DND-41 (cell line): ENCODE data around the gene MAD2L1BP.

Experiments used
- ATAC-seq: fragments of 200-7000 bp; cut with Tn5 transposase; 3 replicates; pipeline ENCODE4 v1.9.1; 2021; ENCODE audit warnings: low read depth; ENCODE audit not compliant: insufficient read depth
- DNase-seq: peaks from one replicate; pipeline ENCODE4 v3.0.0-alpha.2; 2020
- H2AFZ ChIP-seq: 2 replicates; pipeline ENCODE4 v1.6.0; 2012; ENCODE audit warnings: low read depth, low read length
- H3K27ac ChIP-seq: 2 replicates; pipeline ENCODE4 v1.5.1; 2012; ENCODE audit warnings: low read length, inconsistent platforms
- H3K27me3 ChIP-seq: fragments of 200-600 bp; sonication (generic); 2 replicates; pipeline ENCODE4 v1.6.0; 2012; ENCODE audit warnings: low read length, mild to moderate bottlenecking, inconsistent platforms; ENCODE audit not compliant: insufficient read depth, poor library complexity
- H3K36me3 ChIP-seq: 2 replicates; pipeline ENCODE4 v1.5.1; 2012; ENCODE audit warnings: low read length, inconsistent platforms; ENCODE audit not compliant: insufficient read depth
- H3K4me1 ChIP-seq: 2 replicates; pipeline ENCODE4 v1.5.1; 2012; ENCODE audit warnings: mild to moderate bottlenecking, low read length; ENCODE audit not compliant: insufficient read depth
- H3K4me2 ChIP-seq: 2 replicates; pipeline ENCODE4 v1.6.0; 2012; ENCODE audit warnings: mild to moderate bottlenecking, moderate library complexity, low read length, inconsistent platforms; ENCODE audit not compliant: insufficient read depth
- H3K4me3 ChIP-seq, 2 experiments: fragments of 200-600 bp in 1 of 2; shearing (Covaris generic) in 1 of 2; 2 replicates each; pipeline ENCODE4 v1.5.1; 2012 to 2016; ENCODE audit warnings: inconsistent platforms in 2 of 2, low read length in 2 of 2, mild to moderate bottlenecking in 2 of 2, low read depth in 1 of 2, moderate library complexity in 1 of 2
- H3K79me2 ChIP-seq: 2 replicates; pipeline ENCODE4 v1.6.0; 2012; ENCODE audit warnings: low read length, inconsistent platforms; ENCODE audit not compliant: insufficient read depth
- H3K9ac ChIP-seq: 2 replicates; pipeline ENCODE4 v1.6.0; 2012; ENCODE audit warnings: low read depth, mild to moderate bottlenecking, inconsistent platforms, low read length, moderate library complexity
- H3K9me3 ChIP-seq: 2 replicates; pipeline ENCODE4 v1.5.1; 2012; ENCODE audit warnings: low read length, moderate library complexity, mild to moderate bottlenecking, inconsistent platforms; ENCODE audit not compliant: insufficient read depth, severe bottlenecking
- H4K20me1 ChIP-seq: 2 replicates; pipeline ENCODE4 v1.6.0; 2012; ENCODE audit warnings: low read length; ENCODE audit not compliant: insufficient read depth
- CTCF ChIP-seq: IDR thresholded peaks from 2 replicates; pipeline ENCODE4 v1.5.1; 2012; ENCODE audit warnings: borderline replicate concordance, low read length, moderate library complexity, mild to moderate bottlenecking; ENCODE audit not compliant: poor library complexity, severe bottlenecking; ENCODE audit errors: extremely low read depth
- EZH2 ChIP-seq: IDR thresholded peaks from 3 replicates; pipeline ENCODE4 v1.6.1; 2012; ENCODE audit warnings: borderline replicate concordance, low read depth, mild to moderate bottlenecking, moderate library complexity, low read length, inconsistent platforms; ENCODE audit not compliant: severe bottlenecking

Gene MAD2L1BP

GRCh38 chr6:43687079-43687436 is 51.4 kb downstream of the MAD2L1BP start:
- no peak for TF ChIP-seq CTCF
- Histone ChIP-seq H3K9me3 (no peaks in the 10 kb centered on the region), H2AFZ (peak overlapping the region; percentile 89), H3K4me2 (peak overlapping the region; percentile 67), H3K4me3 (peak overlapping the region; percentile 88 to 93), H3K9ac (peak overlapping the region; percentile 75), H3K27me3 (peaks cover 3% of the 10 kb centered on the region), H3K79me2 (peaks cover 60% of the 10 kb centered on the region), H3K27ac (peak overlapping the region; percentile 74), H3K36me3 (peaks cover 6% of the 10 kb centered on the region; the same call in 1 of the 2 replicates), H3K4me1 (peaks cover 30% of the 10 kb centered on the region), H4K20me1 (peaks cover 25% of the 10 kb centered on the region; the same call in 1 of the 2 replicates)
- ATAC-seq (0 out of 3 replicates have a peak, but pooled peaks have one; percentile 12), DNase-seq (no peak)

GRCh38 chr6:43687437-43688347 is 52.1 kb downstream of the MAD2L1BP start, which contains the start of gene MRPS18A:
Gene MRPS18A (minus strand): TSS chr6:43687791. CDS start chr6:43687779, 12 bp downstream.
- Histone ChIP-seq H3K9ac (peak within 1 kb of the TSS; percentile 75), H3K4me2 (peak within 1 kb of the TSS; percentile 67), H3K79me2 (peaks cover 53% of the 10 kb centered on the region), H2AFZ (peak within 1 kb of the TSS; percentile 89), H3K27ac (peak within 1 kb of the TSS; percentile 74), H3K4me3 (peak within 1 kb of the TSS; percentile 88 to 93), H3K4me1 (peaks cover 30% of the 10 kb centered on the region), H3K36me3 (0 out of 2 replicates have a peak, but pooled peaks cover 2% of the 10 kb centered on the region), H4K20me1 (peaks cover 19% of the 10 kb centered on the region; the same call in 1 of the 2 replicates), H3K27me3 (peaks cover 3% of the 10 kb centered on the region), H3K9me3 (no peaks in the 10 kb centered on the region)
- DNase-seq = peak; percentile 77
- TF ChIP-seq CTCF (no peak), EZH2 (no peak)
- peak; percentile 99 for ATAC-seq

- no peak overlapping the region for H3K27ac ChIP-seq
- peaks cover 3% of the 10 kb centered on the region for H3K27me3 ChIP-seq
- no peak overlapping the region for H3K4me3 ChIP-seq
- no peak overlapping the region for H2AFZ ChIP-seq
- ATAC-seq = no peak
- H3K4me1 ChIP-seq = peaks cover 30% of the 10 kb centered on the region
- TF ChIP-seq CTCF (no peak), EZH2 (no peak)
- H3K9ac ChIP-seq = no peak overlapping the region
- no peak overlapping the region for H3K4me2 ChIP-seq
- DNase-seq = no peak
- H3K9me3 ChIP-seq = no peaks in the 10 kb centered on the region
- peaks cover 36% of the 10 kb centered on the region for H3K79me2 ChIP-seq
- no peaks in the 10 kb centered on the region for H3K36me3 ChIP-seq
- H4K20me1 ChIP-seq = peaks cover 4% of the 10 kb centered on the region; the same call in 1 of the 2 replicates
Measured at GRCh38 chr6:43689421-43689820, 53.8 kb downstream of the MAD2L1BP start.
